H1 (cell line): ENCODE measurements around the gene LRWD1. TPM values are rescaled to one million over a fixed set of nuclear protein-coding genes. Genes with fewer than 3 reads are reported as not detected.
A peak's percentile ranks its signal among the peaks of the same experiment; 100 is the strongest.

Experiments
- BACH1 ChIP-seq: IDR thresholded peaks from 2 replicates; pipeline ENCODE4 v1.6.1; 2012; ENCODE audit warnings: low read length, improper control_type of control experiment
- CEBPB ChIP-seq: IDR thresholded peaks from 2 replicates; pipeline ENCODE4 v1.6.1; 2012; ENCODE audit warnings: low read depth, low read length
- CHD1 ChIP-seq: IDR thresholded peaks from 2 replicates; pipeline ENCODE4 v1.6.1; 2012; ENCODE audit warnings: low read depth, low read length, improper control_type of control experiment
- CHD2 ChIP-seq: IDR thresholded peaks from 2 replicates; pipeline ENCODE4 v1.6.1; 2012; ENCODE audit warnings: low read length, improper control_type of control experiment
- HDAC6 ChIP-seq: IDR thresholded peaks from one replicate; pipeline ENCODE4 v1.7.1; 2012; ENCODE audit warnings: low read depth, mild to moderate bottlenecking, inconsistent platforms, low read length, moderate library complexity
- POLR2A ChIP-seq, 2 experiments: IDR thresholded peaks; 1 replicate in 1 of 2; 2 replicates in 1 of 2; pipeline ENCODE4 v1.6.1; 2011; ENCODE audit warnings: low read depth in 2 of 2, low read length in 2 of 2, mild to moderate bottlenecking in 2 of 2; ENCODE audit errors: control extremely low read depth in 1 of 2
- SIX5 ChIP-seq: IDR thresholded peaks from 2 replicates; pipeline ENCODE4 v1.6.1; 2011; ENCODE audit warnings: mild to moderate bottlenecking, low read depth, low read length
- SRF ChIP-seq: IDR thresholded peaks from 2 replicates; pipeline ENCODE4 v1.6.1; 2011; ENCODE audit warnings: mild to moderate bottlenecking, low read depth, low read length, moderate library complexity
- TBP ChIP-seq: IDR thresholded peaks from 2 replicates; pipeline ENCODE4 v1.6.1; 2011; ENCODE audit warnings: low read depth, low read length, improper control_type of control experiment
- YY1 ChIP-seq: IDR thresholded peaks from 2 replicates; pipeline ENCODE4 v1.6.1; 2011; ENCODE audit warnings: low read depth, mild to moderate bottlenecking, low read length
- polyA plus RNA-seq, 7 experiments: library from polyadenylated mRNA; depleted of rRNA in 3 of 7; stranded (reverse) in 5 of 7; unstranded in 2 of 7; fragments of >200 nt in 5 of 7; fragments of 200-250 nt in 2 of 7; gene quantifications; 1 replicate in 5 of 7; 2 replicates in 1 of 7; 4 replicates in 1 of 7; pipeline versions ENCODE4 v1.2.1 to v1.2.3, GENCODE V29; 2011 to 2013; ENCODE audit warnings: missing spikeins in 2 of 7, mixed read lengths in 2 of 7
- total RNA-seq: library from RNA; stranded (reverse); fragmentation: NEBNext Ultra II Directional; extraction: Animal tissue kit (Norgen Biotek cat#: 25700); gene quantifications from 2 replicates; pipeline ENCODE4 v1.2.1, GENCODE V29; 2021
- TF ChIP-seq, protein P1 (sequence below): IDR thresholded peaks from 2 replicates; pipeline ENCODE4 v1.6.1; 2012; ENCODE audit warnings: inconsistent platforms
- TF ChIP-seq, protein P2 (sequence below): fragments of 300-600 bp; sonication (generic); IDR thresholded peaks from 2 replicates; pipeline ENCODE4 v1.7.1; 2012; ENCODE audit warnings: low read length, moderate library complexity, mild to moderate bottlenecking, inconsistent platforms; ENCODE audit not compliant: insufficient replicate concordance

The LRWD1 gene
- total and polyA plus RNA-seq, 2 of the 8 experiments (the other 6 are each of a cell fraction or from before 2014, with no cell fraction given), result 23.4 to 26.8 TPM

DNA sequence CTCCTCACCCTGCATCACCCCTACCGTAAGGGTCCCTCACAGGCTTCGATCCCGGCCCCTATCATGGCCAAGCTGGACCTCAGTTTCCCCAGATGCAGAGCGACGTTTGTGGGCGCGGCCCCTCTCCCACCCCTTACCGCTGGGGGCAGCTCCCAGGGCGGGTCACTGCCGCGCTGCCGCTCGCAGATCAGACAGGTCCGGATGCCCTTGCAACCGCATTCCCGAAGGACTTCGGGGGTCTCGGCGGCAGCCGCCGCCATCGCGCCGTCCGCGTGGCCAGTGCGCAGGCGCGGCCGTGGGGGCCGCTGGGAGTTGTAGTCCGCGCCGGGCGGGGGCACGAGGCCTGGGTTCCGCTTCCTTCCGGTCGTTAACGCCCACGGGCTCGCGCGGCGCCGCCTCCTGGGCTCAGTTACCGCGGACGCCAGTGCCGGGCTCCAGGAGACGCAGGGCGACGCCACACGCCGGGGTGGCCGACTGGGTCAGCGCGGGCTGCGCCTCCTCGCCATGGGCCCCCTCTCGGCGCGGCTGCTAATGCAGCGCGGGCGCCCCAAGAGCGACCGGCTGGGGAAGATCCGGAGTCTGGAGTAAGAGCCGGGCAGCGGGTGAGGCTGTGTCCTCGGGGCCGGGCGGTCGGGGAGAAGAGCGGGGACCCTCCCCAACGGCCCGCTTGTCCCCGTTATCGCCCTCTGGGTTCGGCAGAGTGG is at the start of gene LRWD1, which contains the start of gene ALKBH4 (continued):
- TF ChIP-seq, protein P1, sequence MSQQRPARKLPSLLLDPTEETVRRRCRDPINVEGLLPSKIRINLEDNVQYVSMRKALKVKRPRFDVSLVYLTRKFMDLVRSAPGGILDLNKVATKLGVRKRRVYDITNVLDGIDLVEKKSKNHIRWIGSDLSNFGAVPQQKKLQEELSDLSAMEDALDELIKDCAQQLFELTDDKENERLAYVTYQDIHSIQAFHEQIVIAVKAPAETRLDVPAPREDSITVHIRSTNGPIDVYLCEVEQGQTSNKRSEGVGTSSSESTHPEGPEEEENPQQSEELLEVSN, result peak; percentile 31; the same call in 1 of the 2 replicates
- TF ChIP-seq POLR2A (IDR thresholded peaks at IDR 0.05; ENCODE audit: control extremely low read depth in 1 of 2, low read depth in 2 of 2, low read length in 2 of 2), result peak in 1 of 2 experiments; percentile 60; a peak in 2 of 3 replicates
- TF ChIP-seq YY1, result peak; percentile 94
- TF ChIP-seq CEBPB, result no peak
- peak; percentile 84 for TF ChIP-seq BACH1
- TF ChIP-seq SRF, result no peak
- peak; percentile 11; the same call in 1 of the 2 replicates for TF ChIP-seq TBP
- peak; percentile 79 for TF ChIP-seq SIX5
- TF ChIP-seq, protein P2, sequence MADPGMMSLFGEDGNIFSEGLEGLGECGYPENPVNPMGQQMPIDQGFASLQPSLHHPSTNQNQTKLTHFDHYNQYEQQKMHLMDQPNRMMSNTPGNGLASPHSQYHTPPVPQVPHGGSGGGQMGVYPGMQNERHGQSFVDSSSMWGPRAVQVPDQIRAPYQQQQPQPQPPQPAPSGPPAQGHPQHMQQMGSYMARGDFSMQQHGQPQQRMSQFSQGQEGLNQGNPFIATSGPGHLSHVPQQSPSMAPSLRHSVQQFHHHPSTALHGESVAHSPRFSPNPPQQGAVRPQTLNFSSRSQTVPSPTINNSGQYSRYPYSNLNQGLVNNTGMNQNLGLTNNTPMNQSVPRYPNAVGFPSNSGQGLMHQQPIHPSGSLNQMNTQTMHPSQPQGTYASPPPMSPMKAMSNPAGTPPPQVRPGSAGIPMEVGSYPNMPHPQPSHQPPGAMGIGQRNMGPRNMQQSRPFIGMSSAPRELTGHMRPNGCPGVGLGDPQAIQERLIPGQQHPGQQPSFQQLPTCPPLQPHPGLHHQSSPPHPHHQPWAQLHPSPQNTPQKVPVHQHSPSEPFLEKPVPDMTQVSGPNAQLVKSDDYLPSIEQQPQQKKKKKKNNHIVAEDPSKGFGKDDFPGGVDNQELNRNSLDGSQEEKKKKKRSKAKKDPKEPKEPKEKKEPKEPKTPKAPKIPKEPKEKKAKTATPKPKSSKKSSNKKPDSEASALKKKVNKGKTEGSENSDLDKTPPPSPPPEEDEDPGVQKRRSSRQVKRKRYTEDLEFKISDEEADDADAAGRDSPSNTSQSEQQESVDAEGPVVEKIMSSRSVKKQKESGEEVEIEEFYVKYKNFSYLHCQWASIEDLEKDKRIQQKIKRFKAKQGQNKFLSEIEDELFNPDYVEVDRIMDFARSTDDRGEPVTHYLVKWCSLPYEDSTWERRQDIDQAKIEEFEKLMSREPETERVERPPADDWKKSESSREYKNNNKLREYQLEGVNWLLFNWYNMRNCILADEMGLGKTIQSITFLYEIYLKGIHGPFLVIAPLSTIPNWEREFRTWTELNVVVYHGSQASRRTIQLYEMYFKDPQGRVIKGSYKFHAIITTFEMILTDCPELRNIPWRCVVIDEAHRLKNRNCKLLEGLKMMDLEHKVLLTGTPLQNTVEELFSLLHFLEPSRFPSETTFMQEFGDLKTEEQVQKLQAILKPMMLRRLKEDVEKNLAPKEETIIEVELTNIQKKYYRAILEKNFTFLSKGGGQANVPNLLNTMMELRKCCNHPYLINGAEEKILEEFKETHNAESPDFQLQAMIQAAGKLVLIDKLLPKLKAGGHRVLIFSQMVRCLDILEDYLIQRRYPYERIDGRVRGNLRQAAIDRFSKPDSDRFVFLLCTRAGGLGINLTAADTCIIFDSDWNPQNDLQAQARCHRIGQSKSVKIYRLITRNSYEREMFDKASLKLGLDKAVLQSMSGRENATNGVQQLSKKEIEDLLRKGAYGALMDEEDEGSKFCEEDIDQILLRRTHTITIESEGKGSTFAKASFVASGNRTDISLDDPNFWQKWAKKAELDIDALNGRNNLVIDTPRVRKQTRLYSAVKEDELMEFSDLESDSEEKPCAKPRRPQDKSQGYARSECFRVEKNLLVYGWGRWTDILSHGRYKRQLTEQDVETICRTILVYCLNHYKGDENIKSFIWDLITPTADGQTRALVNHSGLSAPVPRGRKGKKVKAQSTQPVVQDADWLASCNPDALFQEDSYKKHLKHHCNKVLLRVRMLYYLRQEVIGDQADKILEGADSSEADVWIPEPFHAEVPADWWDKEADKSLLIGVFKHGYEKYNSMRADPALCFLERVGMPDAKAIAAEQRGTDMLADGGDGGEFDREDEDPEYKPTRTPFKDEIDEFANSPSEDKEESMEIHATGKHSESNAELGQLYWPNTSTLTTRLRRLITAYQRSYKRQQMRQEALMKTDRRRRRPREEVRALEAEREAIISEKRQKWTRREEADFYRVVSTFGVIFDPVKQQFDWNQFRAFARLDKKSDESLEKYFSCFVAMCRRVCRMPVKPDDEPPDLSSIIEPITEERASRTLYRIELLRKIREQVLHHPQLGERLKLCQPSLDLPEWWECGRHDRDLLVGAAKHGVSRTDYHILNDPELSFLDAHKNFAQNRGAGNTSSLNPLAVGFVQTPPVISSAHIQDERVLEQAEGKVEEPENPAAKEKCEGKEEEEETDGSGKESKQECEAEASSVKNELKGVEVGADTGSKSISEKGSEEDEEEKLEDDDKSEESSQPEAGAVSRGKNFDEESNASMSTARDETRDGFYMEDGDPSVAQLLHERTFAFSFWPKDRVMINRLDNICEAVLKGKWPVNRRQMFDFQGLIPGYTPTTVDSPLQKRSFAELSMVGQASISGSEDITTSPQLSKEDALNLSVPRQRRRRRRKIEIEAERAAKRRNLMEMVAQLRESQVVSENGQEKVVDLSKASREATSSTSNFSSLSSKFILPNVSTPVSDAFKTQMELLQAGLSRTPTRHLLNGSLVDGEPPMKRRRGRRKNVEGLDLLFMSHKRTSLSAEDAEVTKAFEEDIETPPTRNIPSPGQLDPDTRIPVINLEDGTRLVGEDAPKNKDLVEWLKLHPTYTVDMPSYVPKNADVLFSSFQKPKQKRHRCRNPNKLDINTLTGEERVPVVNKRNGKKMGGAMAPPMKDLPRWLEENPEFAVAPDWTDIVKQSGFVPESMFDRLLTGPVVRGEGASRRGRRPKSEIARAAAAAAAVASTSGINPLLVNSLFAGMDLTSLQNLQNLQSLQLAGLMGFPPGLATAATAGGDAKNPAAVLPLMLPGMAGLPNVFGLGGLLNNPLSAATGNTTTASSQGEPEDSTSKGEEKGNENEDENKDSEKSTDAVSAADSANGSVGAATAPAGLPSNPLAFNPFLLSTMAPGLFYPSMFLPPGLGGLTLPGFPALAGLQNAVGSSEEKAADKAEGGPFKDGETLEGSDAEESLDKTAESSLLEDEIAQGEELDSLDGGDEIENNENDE, result no peak
- no peak for TF ChIP-seq HDAC6
- TF ChIP-seq CHD2, result no peak
- TF ChIP-seq CHD1, result no peak
